Epidermal melanocyte (primary cell): ENCODE measurements around the gene HOMER3.

ENCODE experiments used
- DNase-seq: peaks from one replicate; pipeline ENCODE4 v3.0.0; 2011; ENCODE audit warnings: low spot score; ENCODE audit not compliant: insufficient read length

The HOMER3 gene

GRCh38 chr19:18879579-18880373, 61.2 kb downstream of the HOMER3 start:
- DNase-seq = no peak
